ENCODE results near the gene KLHL20.
"Not testable (repeated sequence)": the region's sequence is repeated elsewhere in the genome, so short reads cannot be mapped to it uniquely, and the experiment has no call there.

- TF ChIP-seq YY1 (IDR thresholded peaks at IDR 0.05; ENCODE audit: insufficient read depth, insufficient read length); ZNF274 (IDR thresholded peaks at IDR 0.05; ENCODE audit: low read depth, low read length); SUZ12 (IDR thresholded peaks at IDR 0.05; ENCODE audit: extremely low read depth, insufficient read depth, insufficient read length): not testable (repeated sequence)
Measured at GRCh38 chr1:173674496-173674895, 40.3 kb upstream of the KLHL20 start.

Data from NT2/D1 (cell line).